ENCODE measurements around the gene ZNF32. TPM values are rescaled to one million over a fixed set of nuclear protein-coding genes. Genes with fewer than 3 reads are reported as not detected.

ZNF32 gene
- total RNA-seq, 2 experiments from 2014 or later, result not detected

GRCh38 chr10:43686414-43686813 lies 37.7 kb upstream of the ZNF32 start:
- CTCF ChIA-PET (ENCODE audit: unreplicated experiment), result interaction anchor here (0.6 kb wide), 1 partner anchor 98 kb away, joined by 3 read pairs; no protein-coding TSS in a partner anchor
- no peak overlapping the region for H3K4me3 ChIP-seq (ENCODE audit: low read depth, low read length, poor library complexity, severe bottlenecking)

GRCh38 chr10:43685744-43686143 lies 37.1 kb upstream of the ZNF32 start:
- H3K27ac ChIP-seq (ENCODE audit: low read depth, low read length, poor library complexity, severe bottlenecking), result no peak overlapping the region
- H3K4me2 ChIP-seq (ENCODE audit: low read length), result no peak overlapping the region
- H3K4me1 ChIP-seq (ENCODE audit: insufficient read depth, low read length, poor library complexity, severe bottlenecking), result no peaks in the 10 kb centered on the region
- no peaks in the 10 kb centered on the region for H3K79me2 ChIP-seq (ENCODE audit: insufficient read depth, low read depth, low read length)
- no TSS peak for BruUV-seq (replicated peaks)
- intact Hi-C loops (cut with micrococcal nuclease; ENCODE audit: unreplicated experiment), result no loop called here
- TF ChIP-seq EZH2phosphoT487 (IDR thresholded peaks at IDR 0.05; ENCODE audit: borderline replicate concordance, low read depth, low read length), result no peak
- TF ChIP-seq CTCF (conservative IDR thresholded peaks at IDR 0.05; ENCODE audit: low read length), result no peak
- ChIA-PET CTCF (ENCODE audit: unreplicated experiment) (interaction anchor here (0.6 kb wide), 1 partner anchor 98 kb away, joined by 3 read pairs; no protein-coding TSS in a partner anchor), POLR2A (no interaction called here)
- H3K9me2 ChIP-seq (ENCODE audit: insufficient read depth, low read length), result no peaks in the 10 kb centered on the region
- H3K4me3 ChIP-seq (ENCODE audit: low read depth, low read length, poor library complexity, severe bottlenecking), result no peak overlapping the region
- no peaks in the 10 kb centered on the region for H3K36me3 ChIP-seq (ENCODE audit: insufficient read depth, low read length)
- H4K20me1 ChIP-seq (ENCODE audit: insufficient read depth, low read length), result no peaks in the 10 kb centered on the region
- no peak for DNase-seq (ENCODE audit: low spot score)
- H3K9me3 ChIP-seq (ENCODE audit: low read length), result no peaks in the 10 kb centered on the region
- H2AFZ ChIP-seq (ENCODE audit: low read length), result no peak overlapping the region

More at GRCh38 chr10:43686414-43686813, 37.7 kb upstream of the ZNF32 start:
- Histone ChIP-seq H3K79me2 (ENCODE audit: insufficient read depth, low read depth, low read length) (no peaks in the 10 kb centered on the region), H2AFZ (ENCODE audit: low read length) (no peak overlapping the region), H3K9me2 (ENCODE audit: insufficient read depth, low read length) (no peaks in the 10 kb centered on the region), H3K4me1 (ENCODE audit: insufficient read depth, low read length, poor library complexity, severe bottlenecking) (no peaks in the 10 kb centered on the region), H3K27ac (ENCODE audit: low read depth, low read length, poor library complexity, severe bottlenecking) (no peak overlapping the region), H3K9me3 (ENCODE audit: low read length) (no peaks in the 10 kb centered on the region), H3K36me3 (ENCODE audit: insufficient read depth, low read length) (no peaks in the 10 kb centered on the region), H3K4me2 (ENCODE audit: low read length) (no peak overlapping the region), H4K20me1 (ENCODE audit: insufficient read depth, low read length) (no peaks in the 10 kb centered on the region)
- POLR2A ChIA-PET, result no interaction called here
- DNase-seq (ENCODE audit: low spot score), result no peak
- BruUV-seq (replicated peaks), result no TSS peak
- no peak for TF ChIP-seq CTCF (conservative IDR thresholded peaks at IDR 0.05; ENCODE audit: low read length)
- intact Hi-C loops (cut with micrococcal nuclease; ENCODE audit: unreplicated experiment), result no loop called here

GRCh38 chr10:43684292-43684559 lies 35.5 kb upstream of the ZNF32 start:
- no peaks in the 10 kb centered on the region for H3K36me3 ChIP-seq (ENCODE audit: insufficient read depth, low read length)
- intact Hi-C loops (cut with micrococcal nuclease; ENCODE audit: unreplicated experiment), result no loop called here
- no peak overlapping the region for H3K4me2 ChIP-seq (ENCODE audit: low read length)
- no peak for DNase-seq (ENCODE audit: low spot score)
- no peak overlapping the region for H2AFZ ChIP-seq (ENCODE audit: low read length)
- no peaks in the 10 kb centered on the region for H4K20me1 ChIP-seq (ENCODE audit: insufficient read depth, low read length)
- H3K79me2 ChIP-seq (ENCODE audit: insufficient read depth, low read depth, low read length), result no peaks in the 10 kb centered on the region
- no peaks in the 10 kb centered on the region for H3K9me2 ChIP-seq (ENCODE audit: insufficient read depth, low read length)
- no peaks in the 10 kb centered on the region for H3K9me3 ChIP-seq (ENCODE audit: low read length)
- TF ChIP-seq EZH2phosphoT487 (IDR thresholded peaks at IDR 0.05; ENCODE audit: borderline replicate concordance, low read depth, low read length), result no peak
- H3K4me3 ChIP-seq (ENCODE audit: low read depth, low read length, poor library complexity, severe bottlenecking), result no peak overlapping the region
- POLR2A ChIA-PET, result no interaction called here
- CTCF ChIA-PET (ENCODE audit: unreplicated experiment), result no interaction called here
- BruUV-seq (replicated peaks), result no TSS peak
- no peaks in the 10 kb centered on the region for H3K4me1 ChIP-seq (ENCODE audit: insufficient read depth, low read length, poor library complexity, severe bottlenecking)
- H3K27ac ChIP-seq (ENCODE audit: low read depth, low read length, poor library complexity, severe bottlenecking), result no peak overlapping the region

Measured in OCI-LY7 (cell line).